ENCODE measurements around the gene MAD1L1. TPM values are rescaled to one million over a fixed set of nuclear protein-coding genes. Genes with fewer than 3 reads are reported as not detected.

MAD1L1 gene
- total RNA-seq, 1 donor from 2014 or later: 32.7 TPM

DNA sequence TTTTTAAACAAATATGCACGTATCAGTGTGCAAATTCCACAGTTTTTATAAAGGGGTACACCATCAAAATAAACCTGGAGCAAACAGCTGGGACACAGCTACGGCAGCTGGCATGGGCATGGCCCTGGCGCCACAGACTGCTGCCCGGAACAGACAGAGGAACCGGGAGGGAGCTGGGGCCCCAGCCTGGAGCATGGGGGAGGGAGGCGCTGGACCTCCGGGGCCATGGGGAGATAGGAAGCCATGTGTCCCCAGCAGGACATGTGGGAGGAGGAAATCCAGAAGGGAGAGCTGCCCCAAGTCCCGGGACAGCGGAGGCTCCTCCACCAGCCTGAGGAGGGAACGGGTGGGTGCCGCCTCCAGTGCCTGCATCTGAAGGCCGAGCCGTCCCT lies 180.1 kb downstream of the MAD1L1 start:
- Mint-ChIP-seq H3K27ac (ENCODE audit: unreplicated experiment) (no peak overlapping the region), H3K9me3 (ENCODE audit: unreplicated experiment) (no peaks in the 10 kb centered on the region), H3K27me3 (ENCODE audit: unreplicated experiment) (no peaks in the 10 kb centered on the region), H3K36me3 (ENCODE audit: unreplicated experiment) (peaks cover 2% of the 10 kb centered on the region), H3K4me3 (ENCODE audit: unreplicated experiment) (no peak overlapping the region), H3K4me1 (ENCODE audit: unreplicated experiment) (peaks cover 15% of the 10 kb centered on the region)
- DNase-seq (ENCODE audit: extremely low spot score, unreplicated experiment): no peak
- no peak for TF ChIP-seq CTCF (IDR thresholded peaks at IDR 0.05)

DNA sequence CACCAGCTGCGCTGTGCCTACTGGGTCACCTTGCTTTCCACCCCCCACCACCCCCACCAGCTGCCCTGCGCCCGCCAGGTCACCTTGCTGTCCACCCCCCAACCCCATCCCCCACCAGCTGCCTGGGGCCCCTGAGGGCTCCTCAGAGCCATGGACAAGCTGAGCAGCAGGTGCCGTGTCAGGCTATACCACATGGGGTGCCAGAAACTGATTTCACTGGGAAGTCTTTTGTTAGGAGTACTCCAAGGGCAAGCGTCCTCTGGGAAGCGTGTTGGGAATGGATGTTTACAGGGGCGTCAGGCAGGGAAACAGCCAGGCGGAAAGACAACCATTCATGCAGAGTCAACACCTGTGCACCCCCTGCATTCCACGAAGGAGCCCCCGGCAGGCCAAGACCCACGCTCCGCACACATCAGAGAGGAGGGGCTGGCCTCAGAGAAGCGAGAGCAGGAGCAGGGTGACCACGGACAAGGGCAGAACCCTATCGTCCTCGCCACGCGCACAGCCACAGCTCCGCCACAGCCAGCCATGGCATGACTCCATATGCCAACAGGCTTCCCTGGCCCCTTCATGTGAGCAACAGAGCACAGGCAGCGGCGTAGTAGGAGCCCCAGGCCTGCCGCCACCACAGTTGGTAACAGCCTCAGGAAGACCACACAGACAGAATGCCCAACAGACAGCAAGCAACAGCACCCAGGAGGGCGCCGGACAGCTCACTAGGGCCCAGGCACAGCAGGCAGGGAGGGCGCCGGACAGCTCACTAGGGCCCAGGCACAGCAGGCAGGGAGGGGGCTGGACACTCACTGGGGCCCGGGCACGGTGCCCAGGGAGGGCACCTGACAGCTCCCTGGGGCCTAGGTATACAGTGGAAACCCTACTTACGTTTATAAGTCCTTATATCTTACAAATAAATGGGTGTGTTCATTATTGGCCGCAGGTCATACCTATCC lies 180.8 kb downstream of the MAD1L1 start:
- no peak overlapping the region for H3K4me3 Mint-ChIP-seq (ENCODE audit: unreplicated experiment)
- no peaks in the 10 kb centered on the region for H3K27me3 Mint-ChIP-seq (ENCODE audit: unreplicated experiment)
- no peak for DNase-seq (ENCODE audit: extremely low spot score, unreplicated experiment)
- H3K9me3 Mint-ChIP-seq (ENCODE audit: unreplicated experiment): no peaks in the 10 kb centered on the region
- H3K36me3 Mint-ChIP-seq (ENCODE audit: unreplicated experiment): peaks cover 2% of the 10 kb centered on the region
- H3K27ac Mint-ChIP-seq (ENCODE audit: unreplicated experiment): no peak overlapping the region
- peaks cover 15% of the 10 kb centered on the region for H3K4me1 Mint-ChIP-seq (ENCODE audit: unreplicated experiment)
- TF ChIP-seq CTCF (IDR thresholded peaks at IDR 0.05): no peak

DNA sequence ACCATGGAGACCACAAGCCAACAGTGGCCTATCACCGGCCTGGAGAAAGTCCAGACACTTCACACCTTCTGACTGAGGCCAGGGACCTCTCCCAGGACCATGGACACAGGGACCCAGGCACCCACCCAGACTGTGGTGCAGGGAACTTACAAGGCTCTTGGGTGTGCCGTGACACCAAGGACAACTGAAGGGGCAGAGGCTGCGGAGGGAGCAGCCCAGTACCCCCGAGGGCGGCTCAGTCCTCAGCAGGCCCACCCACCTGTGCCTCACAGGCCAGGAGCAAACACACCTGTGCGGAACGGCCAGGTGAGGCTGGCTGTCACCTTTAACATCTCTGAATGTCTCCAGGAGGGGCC lies 182.3 kb downstream of the MAD1L1 start:
- Mint-ChIP-seq H3K9me3 (ENCODE audit: unreplicated experiment) (no peaks in the 10 kb centered on the region), H3K27ac (ENCODE audit: unreplicated experiment) (no peak overlapping the region), H3K27me3 (ENCODE audit: unreplicated experiment) (no peaks in the 10 kb centered on the region), H3K4me1 (ENCODE audit: unreplicated experiment) (peaks cover 8% of the 10 kb centered on the region), H3K4me3 (ENCODE audit: unreplicated experiment) (no peak overlapping the region), H3K36me3 (ENCODE audit: unreplicated experiment) (peaks cover 2% of the 10 kb centered on the region)
- no peak for DNase-seq (ENCODE audit: extremely low spot score, unreplicated experiment)
- TF ChIP-seq CTCF (IDR thresholded peaks at IDR 0.05): no peak

DNA sequence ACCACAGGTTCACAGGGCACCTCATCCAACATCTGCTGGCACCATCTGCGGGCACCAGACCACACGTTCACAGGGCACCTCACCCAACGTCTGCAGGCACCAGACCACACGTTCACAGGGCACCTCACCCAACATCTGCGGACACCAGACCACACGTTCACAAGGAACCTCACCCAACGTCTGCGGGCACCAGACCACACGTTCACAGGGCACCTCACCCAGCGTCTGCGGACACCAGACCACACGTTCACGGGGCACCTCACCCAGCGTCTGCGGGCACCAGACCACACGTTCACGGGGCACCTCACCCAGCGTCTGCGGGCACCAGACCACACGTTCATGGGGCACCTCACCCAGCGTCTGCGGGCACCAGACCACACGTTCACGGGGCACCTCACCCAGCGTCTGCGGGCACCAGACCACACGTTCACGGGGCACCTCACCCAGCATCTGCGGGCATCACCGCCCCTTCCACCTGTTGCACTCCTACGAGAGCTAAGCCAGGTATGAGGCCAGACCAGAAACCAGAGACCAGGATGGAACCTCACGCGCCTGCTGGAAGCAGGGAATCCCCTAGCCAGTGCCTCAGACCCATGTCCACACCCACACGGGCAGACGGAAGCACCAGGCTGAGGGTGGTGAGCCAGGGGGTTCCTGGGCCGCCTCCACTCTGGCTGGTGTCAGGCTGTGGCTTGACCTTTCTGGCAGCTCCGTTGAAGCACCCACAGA lies 182.8 kb downstream of the MAD1L1 start:
- no peak overlapping the region for H3K4me3 Mint-ChIP-seq (ENCODE audit: unreplicated experiment)
- H3K27me3 Mint-ChIP-seq (ENCODE audit: unreplicated experiment): no peaks in the 10 kb centered on the region
- no peak for DNase-seq (ENCODE audit: extremely low spot score, unreplicated experiment)

More for the DNA sequence above, 182.8 kb downstream of the MAD1L1 start:
- H3K27ac Mint-ChIP-seq (ENCODE audit: unreplicated experiment): no peak overlapping the region
- H3K36me3 Mint-ChIP-seq (ENCODE audit: unreplicated experiment): peaks cover 2% of the 10 kb centered on the region
- H3K4me1 Mint-ChIP-seq (ENCODE audit: unreplicated experiment): peaks cover 8% of the 10 kb centered on the region
- H3K9me3 Mint-ChIP-seq (ENCODE audit: unreplicated experiment): no peaks in the 10 kb centered on the region
- TF ChIP-seq CTCF (IDR thresholded peaks at IDR 0.05): no peak

Data from osteocyte (in vitro differentiated cells).